ENCODE data around the gene HRK.

The HRK gene

GRCh38 chr12:116870306-116870705 is 10.9 kb downstream of the HRK start:
- no peak for FAIRE-seq
- no peak for DNase-seq (ENCODE audit: low spot score)

DNA sequence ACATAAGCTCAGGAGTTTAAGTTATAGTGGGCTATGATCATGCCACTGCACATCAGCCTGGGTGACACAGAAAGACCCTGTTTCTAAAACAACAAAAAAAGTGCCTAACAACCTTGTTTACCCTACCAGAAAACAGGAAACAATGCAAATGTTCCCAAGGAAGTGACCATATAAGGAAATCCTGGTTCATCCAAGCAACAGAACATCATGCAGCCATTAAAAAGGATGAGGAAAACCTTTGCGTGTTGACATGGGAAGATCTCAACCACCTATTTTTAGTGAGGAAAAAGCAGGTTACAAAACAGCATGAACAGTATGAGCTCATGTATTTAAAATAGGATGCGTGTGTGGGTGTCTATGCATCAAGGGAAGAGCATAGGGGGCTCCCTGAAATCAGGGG is 13.7 kb downstream of the HRK start:
- FAIRE-seq (no peak), DNase-seq (ENCODE audit: low spot score) (no peak)

DNA sequence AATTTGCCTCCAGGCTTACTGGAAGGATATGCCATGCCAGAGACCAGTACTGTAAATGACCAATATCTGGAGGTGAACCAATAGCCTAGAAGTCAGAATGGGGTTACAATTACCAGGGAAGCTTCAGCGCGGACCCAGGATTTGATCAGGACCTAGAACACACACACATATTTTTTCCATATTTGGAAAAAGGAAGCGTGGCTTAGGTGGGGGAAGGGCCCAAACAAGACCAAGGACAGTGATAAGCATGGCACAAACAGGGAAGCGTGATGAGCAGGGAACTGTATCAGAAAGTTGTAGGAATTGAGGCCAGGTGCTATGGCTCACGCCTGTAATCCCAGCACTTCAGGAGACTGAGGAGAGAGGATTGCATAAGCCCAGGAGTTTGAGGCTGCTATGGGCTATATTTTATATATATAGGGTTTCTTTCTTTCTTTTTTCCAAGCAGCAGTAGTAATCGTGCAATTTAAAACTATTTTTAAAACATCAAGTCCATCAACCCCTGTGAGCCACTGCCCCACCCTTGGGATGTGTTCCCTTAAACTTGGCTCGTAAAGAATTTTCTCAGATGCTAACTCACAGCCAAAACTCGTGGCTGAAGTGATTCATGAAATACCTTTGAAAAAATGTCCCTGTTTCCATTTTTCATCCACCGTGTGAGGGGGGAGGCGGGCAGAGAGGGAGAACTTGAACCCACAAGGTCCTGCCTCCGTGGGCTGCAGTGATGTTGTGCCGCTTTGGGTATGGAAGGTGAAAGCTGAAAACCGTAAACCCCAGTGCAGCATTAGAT is 16.7 kb downstream of the HRK start:
- peak; percentile 77 for DNase-seq (ENCODE audit: low spot score)
- no peak for FAIRE-seq

GRCh38 chr12:116863275-116863767 is 17.9 kb downstream of the HRK start:
- FAIRE-seq (no peak), DNase-seq (ENCODE audit: low spot score) (no peak)

DNA sequence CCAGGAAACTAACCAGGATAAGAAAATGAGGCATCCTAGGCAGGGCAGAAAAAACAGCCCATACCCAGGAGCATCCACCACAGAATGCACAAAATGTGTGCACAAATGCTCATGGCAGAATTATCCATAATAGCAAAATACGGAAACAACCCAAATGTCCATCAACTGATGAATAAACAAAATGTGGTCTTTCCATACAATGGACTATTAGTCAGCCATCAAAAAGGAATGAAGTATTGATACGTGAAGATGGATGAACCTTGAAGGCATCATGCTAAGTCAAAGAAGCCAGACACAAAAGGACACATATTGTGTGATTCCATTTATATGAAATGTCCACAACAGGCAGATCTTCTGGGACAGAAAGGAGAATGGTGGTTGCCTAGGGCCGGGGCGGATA is 19.1 kb downstream of the HRK start:
- FAIRE-seq = no peak
- no peak for DNase-seq (ENCODE audit: low spot score)

DNA sequence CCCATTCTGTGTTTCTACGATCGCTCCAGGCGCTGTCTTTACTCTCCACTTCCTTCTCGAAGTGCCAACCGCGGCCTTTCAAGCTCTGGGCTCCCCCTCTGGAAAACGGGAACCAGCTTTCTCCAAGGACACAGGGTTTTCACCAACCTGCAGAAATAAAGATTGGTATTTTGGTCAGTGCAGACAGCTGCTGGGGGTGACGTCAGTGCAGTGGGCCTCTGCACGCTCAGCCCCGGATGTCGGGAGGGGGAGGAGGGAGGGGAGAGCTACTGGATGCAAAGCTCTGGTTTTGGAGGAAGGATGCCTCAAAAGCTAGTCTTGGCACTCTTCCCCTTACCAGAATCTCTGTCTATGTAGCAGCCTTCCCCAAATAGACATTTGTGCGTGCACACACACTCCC is 19.9 kb downstream of the HRK start:
- FAIRE-seq (no peak), DNase-seq (ENCODE audit: low spot score) (peak; percentile 85)

DNA sequence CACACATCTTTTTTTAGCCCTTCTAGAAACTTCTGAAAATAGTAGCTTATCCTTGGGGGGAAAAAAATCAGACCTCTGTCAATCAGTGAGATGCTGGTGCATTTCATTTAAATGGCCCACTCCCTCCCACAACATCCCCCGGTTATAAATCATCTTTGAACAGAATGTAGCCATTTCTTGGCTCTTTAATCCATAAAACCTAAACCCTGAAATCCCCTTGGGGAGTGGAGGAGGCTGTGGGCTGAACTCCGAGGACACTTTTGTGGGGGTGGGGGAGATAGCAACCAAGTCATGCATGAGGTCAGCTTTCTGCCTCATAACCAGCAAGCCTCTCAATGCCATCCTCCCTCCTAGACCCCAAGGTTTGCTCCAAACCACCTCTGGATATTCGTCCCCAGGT is 21.0 kb downstream of the HRK start:
- no peak for FAIRE-seq
- DNase-seq (ENCODE audit: low spot score) = no peak

DNA sequence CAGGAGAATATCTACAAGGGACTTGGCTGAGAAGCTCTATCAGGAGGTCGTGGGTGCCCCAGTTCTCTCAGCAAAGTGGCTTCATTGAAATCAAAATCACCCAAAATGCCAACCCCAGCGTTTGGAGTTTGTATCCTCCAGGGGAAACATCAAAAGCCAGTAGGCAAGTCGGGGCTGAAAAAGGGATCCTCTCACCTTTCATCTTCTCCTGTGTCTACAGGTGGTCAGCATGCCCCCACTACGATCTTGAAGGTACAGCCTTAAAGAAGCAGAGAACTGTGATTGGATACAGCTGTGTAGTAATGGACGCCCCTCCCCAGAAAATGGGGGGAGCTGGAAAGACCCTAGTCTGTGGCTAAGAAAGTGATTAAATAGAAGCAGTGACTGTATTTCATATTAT is 22.2 kb downstream of the HRK start:
- DNase-seq (ENCODE audit: low spot score) (no peak), FAIRE-seq (no peak)

DNA sequence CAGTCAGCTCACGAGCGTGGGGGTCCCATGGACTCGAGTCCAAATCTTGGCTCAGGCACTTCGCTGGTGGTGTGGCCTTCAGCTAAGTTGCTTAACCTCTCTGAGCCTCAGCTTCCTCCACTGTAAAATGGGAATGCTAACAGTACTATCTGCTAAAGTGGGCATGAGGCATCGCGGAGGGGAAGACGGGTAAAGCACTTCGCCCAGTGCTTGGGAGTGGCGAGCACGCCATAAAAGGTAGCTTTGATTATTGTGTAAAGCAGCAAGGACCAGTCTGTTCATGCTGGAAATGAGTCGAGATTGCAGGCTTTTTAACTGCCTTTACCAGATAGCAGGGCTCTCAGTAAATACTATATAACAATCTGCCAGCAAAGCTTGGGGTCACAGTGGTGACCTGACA is 24.5 kb downstream of the HRK start:
- no peak for FAIRE-seq
- DNase-seq (ENCODE audit: low spot score) = no peak

DNA sequence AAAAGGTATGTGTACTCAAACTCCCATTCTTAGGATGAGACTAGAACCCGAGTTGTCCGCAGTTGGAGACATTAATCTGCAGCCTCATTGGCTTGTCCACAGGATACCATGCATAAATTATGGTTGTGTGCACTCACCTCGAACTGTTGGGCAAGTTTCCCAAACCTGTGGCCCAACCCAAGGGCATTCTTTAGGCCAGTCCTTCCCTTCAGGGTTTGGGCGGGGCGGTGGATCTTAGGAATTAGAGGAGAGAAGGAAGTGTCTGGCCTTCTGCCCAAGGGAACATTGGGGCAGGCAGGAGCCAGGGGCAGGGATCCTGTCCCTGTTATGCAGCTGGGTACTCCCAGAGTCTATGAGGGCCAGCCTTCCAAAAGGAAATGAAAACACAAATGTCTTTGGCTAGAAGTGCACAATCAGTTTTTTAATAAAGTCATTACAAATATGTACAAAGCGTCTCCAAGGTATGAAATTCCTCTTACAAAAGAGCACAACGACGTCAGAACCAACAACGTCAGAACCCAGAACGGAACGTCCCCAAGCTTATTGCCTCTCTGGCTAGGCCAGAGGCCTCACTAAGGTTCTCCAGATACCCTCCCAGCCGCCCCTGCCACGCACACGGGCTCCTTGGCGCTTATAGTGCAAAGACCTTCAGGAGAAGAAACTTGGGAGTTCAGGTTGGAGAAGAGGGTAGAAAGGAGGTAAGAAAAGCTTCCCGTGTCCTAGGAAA is 25.3 kb downstream of the HRK start:
- FAIRE-seq = no peak
- no peak for DNase-seq (ENCODE audit: low spot score)

DNA sequence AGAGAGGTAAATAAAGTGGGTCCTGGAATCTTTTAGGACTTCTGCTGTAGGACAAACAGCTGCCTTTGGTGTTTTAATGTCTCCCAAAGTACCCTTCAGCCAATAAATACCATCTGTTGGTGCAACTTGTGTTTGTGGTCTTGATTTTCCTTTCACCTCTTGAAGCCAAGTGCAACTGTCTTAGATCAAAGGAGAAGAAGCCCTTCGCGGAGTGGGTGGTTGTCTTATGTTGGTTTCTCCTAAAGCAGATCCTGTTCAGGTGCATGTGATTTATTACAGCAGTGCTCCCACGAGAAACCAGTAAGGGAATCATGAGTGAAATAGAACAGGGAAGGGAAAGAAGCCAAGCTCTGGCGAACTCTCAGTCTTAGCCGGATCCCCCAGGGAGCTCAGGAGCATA is 27.7 kb downstream of the HRK start:
- FAIRE-seq (no peak), DNase-seq (ENCODE audit: low spot score) (no peak)

DNA sequence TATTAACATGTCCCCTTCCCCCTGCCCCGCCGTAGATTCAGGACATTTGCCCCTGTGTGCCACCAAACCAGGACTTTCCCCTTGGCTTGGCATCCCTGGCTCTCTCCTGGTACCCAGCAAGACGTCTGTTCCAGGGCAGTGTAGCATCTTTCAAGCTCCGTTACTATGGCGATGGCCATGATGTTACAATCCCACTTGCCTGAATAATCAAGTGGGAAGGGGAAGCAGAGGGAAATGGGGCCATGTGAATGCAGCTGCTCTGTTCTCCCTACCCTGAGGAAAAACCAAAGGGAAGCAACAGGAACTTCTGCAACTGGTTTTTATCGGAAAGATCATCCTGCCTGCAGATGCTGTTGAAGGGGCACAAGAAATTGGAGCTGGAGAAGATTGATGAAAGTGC is 28.9 kb downstream of the HRK start:
- DNase-seq (ENCODE audit: low spot score) = no peak
- FAIRE-seq = no peak

DNA sequence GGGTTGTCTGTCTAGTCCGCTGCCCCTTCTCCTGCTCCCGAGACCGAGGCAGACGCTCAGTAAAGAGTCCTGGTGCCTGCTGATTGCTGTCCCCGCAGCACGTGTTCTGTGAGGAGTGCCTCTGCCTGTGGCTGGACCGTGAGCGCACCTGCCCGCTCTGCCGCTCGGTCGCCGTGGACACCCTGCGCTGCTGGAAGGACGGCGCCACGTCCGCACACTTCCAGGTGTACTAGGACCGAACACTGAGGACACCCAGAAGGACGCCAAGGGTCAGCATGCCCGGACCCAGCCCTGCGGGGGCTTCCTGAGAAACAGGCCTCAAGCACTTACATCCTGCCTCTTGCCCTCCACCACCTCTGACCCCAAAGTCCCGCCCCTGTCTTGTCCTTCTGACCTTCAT is 32.0 kb downstream of the HRK start:
- no peak for FAIRE-seq

DNA sequence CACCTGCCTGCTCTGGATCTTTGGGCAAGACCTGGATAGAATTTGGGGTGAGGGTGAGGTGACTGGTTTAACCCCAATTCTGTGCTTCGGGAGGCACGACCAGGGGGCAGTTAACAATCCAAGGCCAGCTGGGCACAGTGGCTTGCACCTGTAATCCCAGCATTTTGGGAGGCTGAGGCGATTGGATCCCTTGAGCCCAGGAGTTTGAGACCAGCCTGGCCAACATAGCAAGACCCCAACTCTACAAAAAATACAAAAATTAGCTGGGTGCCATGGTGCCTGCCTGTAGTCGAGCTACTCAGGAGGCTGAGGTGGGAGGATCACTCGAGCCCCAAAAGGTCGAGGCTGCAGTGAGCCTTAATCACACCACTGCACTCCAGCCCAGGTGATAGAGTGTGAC is 38.2 kb downstream of the HRK start:
- no peak for FAIRE-seq

More for the DNA sequence above, 32.0 kb downstream of the HRK start:
- DNase-seq (ENCODE audit: low spot score) = no peak

GRCh38 chr12:116839287-116839830 is 41.9 kb downstream of the HRK start:
- DNase-seq (ENCODE audit: low spot score) (no peak), FAIRE-seq (peak; percentile 27)

More for the DNA sequence above, 38.2 kb downstream of the HRK start:
- DNase-seq (ENCODE audit: low spot score) = no peak

- FAIRE-seq (no peak), DNase-seq (ENCODE audit: low spot score) (no peak)
These were observed 42.9 kb downstream of the HRK start for GRCh38 chr12:116838365-116838764.

DNA sequence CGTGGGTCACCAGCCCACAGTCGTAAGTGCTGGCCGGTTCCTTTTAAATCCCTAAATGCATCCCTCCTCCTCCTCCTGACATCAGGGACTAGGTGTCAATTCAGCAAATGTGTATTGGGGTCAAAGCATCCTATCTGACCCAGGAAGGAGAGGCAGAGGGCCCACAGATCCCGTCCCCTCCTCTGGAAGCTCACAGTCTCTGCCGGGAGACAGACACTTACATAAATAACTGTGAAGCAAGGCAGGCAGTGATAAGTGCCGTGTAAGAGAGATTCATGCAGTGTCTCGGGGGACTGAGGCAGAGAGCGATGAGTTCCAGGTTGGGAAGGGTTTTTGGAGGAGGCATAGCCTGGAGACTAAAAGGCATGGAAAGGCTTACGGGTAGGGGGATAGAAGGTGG is 44.1 kb downstream of the HRK start:
- DNase-seq (ENCODE audit: low spot score) (no peak), FAIRE-seq (no peak)

- DNase-seq (ENCODE audit: low spot score) (no peak), FAIRE-seq (no peak)
These were observed 45.8 kb downstream of the HRK start for GRCh38 chr12:116835484-116835883.

GRCh38 chr12:116833474-116833873 is 47.8 kb downstream of the HRK start:
- FAIRE-seq (no peak), DNase-seq (ENCODE audit: low spot score) (no peak)

DNA sequence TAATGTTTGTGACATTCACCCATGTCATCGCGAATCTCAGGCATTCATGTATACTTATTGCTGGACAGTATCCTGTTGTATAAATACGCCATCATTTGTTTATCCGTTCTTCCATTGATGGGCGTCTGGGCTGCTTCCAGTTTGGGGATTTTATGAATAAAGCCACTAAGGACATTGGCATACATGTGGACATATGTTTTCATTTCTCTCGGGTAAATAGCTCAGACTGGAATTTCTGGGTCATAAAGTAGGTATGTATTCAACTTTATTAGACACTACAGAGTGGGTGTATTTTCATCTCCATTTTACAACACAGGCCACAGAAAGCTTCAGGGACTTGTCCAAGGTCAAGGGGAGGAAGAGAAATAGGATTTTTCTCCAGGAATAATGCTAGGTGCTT is 48.9 kb downstream of the HRK start:
- DNase-seq (ENCODE audit: low spot score) (no peak), FAIRE-seq (no peak)

- FAIRE-seq = no peak
These were observed 53.8 kb downstream of the HRK start for GRCh38 chr12:116827432-116827831.

GRCh38 chr12:116821291-116821690 is 60.0 kb downstream of the HRK start:
- DNase-seq (ENCODE audit: low spot score) = no peak
- no peak for FAIRE-seq

More at GRCh38 chr12:116827432-116827831, 53.8 kb downstream of the HRK start:
- no peak for DNase-seq (ENCODE audit: low spot score)

Data from urothelium cell line (cell line).